ENCODE results near the gene ABCA1.
A peak's percentile ranks its signal among the peaks of the same experiment; 100 is the strongest.

Gene ABCA1

DNA sequence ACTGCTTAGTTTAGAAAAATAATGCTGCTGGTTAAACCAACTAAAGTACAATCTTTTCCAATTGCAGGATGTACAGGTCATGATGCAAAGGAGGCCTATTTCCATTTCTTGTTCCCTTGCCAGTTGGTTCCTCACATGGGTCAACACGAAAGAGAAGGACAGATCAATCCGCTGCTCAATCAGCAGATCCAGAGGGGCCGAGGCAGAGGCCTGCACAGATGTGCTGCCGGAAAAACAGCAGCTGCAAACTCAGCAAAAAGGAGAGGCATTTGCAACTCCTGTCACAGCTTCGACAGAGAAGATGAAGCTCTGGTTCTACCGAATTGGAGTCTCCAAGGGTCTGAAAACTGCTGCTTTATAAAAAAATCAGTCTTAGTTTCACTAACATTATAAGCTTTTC, 94.3 kb downstream of the ABCA1 start:
- no peak for DNase-seq

DNA sequence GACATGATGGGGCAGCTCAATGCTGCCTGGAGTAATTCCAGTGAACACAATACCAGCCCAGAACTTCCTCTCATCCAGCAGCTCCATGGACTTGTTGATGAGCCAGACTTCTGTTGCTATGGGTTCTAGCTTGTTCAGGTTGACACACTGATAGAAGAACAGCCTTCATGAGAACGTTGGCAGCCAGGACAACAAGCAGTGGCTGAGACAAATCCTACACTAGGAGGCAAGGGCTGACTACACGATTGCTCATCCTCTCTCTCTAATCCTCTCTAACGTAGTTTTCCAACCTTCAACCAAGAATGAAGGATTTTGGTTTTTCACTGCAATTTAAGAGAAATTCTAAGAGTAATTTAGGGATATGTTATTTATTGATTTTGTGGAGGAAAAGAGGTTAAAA, 96.3 kb downstream of the ABCA1 start:
- peak; percentile 33 for DNase-seq

DNA sequence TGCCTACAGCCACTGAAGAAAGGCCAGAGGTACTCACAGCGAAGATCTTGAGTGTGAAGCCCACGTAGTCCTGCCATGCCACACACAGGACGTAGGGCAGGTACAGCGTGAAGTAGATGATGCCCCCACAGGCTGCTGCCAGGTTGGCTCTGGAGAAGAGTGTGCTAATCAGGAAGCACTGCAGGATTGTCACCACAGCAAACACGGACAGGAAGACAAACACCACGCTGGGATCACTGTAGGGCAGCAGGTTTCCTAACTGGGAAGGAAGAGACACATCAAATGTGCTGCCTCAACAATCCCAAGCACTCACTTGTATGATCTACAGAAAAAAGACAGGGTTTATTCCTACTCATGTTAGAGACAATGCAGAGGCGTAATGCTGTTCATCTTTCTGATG, 101.0 kb downstream of the ABCA1 start:
- DNase-seq, result no peak

DNA sequence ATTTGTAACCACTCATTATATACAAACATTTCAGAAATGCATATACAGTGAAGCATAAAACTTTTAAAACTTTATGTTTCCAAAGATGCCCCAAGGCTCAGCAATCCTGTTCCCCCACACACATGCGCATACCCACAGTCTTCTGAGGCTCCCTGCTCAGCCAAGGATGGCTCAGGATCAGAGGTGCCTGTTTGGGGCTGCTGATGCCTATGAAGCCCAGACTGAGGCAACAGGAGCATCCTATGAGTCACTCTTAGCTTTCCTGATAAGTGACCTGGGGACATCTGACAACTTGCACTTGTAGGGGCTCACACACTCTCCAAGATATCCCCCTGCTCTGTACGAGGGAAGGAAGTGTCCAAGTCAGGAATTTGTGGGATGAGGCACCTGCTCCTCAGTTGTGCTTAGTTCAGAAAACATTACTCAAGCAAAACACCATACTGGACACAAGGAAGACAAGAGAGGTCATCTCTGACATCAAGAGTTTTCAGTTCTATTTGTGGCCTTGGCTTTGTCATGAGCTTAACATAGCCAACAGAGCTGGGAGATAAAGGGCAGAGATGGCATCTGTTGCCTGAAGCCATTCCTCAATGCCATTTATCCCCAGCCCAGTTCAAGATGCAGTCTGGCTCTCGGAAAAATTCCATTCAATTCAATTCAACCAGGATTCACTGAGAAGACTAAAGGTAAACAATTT, 101.7 kb downstream of the ABCA1 start:
- DNase-seq, result no peak

DNA sequence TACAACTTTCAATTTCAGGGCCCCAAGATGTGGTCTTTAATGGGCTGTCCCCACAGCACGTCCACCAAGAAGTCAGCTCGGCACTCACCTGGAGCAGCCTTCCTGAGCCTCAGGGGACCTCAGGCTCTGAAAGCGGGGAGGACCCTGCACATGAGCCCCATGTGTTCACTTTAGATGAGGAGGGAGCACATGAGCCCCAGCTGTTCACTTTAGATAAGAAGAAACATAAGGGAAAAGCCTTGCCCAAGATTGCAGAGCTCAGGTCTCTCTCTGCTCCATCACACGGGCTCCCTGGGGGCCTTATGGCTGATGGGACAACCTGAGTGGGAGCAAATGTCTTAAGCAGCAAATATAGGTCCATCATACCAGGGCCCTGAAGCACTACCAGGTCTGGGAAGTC, 107.6 kb downstream of the ABCA1 start:
- no peak for DNase-seq

DNA sequence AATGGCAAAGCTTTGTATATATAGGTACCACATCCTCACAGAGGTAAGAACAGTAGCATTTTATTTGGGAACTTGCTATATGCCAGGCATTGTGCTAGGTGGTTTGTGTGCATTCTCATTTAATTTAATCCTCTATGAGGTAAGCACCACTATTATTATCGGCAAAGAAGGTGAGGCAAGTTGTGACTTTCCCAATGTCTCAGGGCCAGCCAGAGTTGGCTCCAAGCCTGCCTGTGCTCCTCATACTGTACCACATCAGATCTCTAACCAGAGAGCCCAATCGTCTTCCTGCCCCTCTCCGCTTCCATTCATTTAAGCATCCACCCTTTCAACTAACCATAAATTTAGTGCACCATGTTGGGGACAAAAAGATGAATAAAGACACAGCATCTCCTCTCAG, 108.9 kb downstream of the ABCA1 start:
- no peak for DNase-seq

DNA sequence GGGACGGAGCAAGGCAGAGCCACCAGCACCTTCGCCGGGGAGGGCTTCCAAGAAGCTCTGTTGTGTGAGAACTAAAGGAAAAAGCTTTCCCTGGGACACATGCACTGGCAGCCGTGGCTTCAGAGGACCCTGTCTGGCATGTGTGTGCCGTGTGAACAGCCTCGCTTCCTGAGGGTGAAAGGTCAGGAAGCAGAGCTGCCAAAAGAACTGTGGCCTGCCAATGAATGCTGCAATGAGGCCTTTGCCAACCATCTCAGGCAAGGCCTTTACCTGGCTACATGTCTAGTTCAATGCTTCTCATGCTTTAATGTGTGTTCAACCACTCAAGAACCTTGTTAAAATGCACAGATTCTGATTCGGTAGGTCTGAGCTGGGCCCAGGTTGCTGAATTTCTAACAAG, 110.5 kb downstream of the ABCA1 start:
- no peak for DNase-seq

DNA sequence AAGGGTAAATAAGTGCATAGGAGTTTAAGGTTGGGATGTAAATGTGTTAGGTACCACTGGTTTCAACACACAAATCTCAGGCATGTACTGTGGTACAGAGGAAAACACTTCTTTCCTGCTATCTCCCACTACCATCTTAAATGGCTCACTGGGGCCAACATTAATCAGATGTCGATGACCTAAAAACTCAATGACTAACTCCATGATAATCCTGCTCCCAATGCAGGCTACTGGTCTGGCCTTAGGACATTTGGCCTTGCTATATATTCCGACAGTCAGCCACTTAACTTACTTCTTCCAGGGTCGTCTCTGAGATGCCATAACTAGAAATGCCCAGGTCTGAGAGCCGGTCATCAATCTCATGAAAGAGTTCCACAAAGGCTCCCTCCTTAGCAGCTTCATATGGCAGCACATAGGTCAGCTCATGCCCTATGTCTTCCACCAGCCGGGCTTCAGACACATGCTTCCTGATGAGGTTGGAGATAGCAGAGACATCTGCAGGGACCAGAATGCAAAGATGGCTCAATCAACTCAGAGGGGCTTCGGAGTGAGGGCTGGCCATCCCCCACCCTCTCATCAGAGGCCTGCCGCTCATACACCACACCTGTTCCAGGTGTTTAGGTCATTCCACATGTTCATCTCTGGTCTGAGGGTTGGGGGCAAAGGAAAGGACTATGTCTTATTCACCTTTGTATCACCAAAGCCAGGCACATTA, 111.9 kb downstream of the ABCA1 start:
- DNase-seq, result no peak

DNA sequence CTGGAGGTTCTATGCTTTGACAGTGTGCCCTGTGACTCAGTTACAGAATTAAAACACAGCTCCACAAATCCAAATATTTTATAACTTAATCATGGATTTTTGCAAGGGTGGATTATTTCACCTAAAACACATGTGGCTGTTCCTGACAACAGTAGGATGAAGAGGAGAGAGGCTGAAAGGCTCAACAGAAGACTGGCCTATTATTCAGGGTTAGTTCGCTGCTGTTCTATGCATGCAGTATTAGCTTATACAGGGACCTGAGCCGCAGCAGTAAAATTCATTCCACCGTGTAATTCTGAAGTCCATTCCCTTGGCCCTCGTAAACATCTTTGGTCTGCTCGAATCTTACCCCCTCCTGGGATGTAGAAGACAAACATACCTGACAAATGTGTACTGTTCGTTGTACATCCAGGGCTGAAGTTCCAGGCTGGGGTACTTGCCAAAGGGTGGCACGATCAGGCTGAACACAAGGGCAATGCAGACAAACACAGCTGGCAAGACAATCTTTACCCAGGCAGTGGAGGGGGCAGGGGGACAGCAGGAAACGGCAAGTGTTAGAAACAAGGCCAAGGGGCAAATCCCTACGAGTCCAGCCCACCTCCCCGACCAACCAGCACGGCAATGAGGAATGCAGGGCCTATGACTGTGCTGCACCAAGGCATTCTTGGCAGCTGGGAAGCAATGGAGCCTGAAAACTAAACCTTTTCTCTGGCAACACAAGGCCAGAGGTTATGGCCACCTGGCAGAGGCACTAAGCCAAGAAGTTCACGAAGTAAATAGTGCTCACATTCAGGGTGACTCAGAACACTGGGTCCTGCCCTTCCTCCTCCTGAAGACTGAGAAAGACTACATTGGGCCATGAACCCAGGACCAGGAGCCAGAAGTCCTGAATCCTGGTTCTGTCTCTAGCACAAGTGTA, 117.3 kb downstream of the ABCA1 start:
- no peak for DNase-seq

DNA sequence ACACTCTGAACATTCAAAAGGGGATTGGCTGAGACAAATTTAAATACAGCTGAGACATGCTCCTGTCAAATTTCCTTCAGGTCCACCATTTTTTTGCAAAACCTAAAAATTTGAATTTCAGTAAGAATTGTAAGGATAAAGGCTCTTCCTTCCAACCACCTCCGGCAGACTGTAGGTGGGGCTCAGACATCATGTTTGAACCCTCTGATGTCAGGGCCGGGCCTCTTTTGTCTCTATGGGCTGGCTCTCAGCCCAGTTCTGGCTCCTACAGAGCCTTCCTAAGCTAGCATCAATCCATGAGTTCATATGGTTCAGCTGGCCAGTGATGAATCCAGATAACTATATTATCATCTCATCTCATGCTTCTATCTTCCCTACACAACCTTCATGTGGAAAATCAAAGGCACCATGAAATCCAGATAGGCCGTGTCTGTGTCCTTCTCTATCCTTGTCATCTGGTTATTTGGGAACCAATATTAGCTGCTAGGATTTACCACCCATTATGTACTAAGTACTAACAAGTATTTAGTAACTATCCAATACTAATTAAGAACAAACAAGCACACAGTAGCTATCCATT, 119.8 kb downstream of the ABCA1 start:
- DNase-seq, result no peak

DNA sequence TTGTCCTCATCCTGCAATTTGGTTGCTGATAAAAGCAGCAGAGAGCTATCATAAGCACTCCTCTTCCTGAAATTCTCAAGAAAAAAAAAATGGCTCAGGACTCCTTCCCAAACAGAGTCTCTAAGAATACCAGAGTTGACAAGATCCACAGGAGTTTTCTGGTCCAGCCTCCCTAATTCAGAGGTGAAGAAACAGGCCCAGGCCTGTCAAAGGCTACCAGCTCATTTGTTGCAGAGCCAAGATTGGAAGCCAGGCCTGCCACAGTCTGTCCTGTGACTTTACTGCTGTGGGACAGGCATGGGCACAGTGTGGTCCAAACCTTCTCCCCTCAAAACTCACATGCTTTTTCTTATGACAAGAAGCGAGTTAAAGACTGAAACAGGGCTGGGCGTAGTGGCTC, 122.5 kb downstream of the ABCA1 start:
- DNase-seq, result no peak

DNA sequence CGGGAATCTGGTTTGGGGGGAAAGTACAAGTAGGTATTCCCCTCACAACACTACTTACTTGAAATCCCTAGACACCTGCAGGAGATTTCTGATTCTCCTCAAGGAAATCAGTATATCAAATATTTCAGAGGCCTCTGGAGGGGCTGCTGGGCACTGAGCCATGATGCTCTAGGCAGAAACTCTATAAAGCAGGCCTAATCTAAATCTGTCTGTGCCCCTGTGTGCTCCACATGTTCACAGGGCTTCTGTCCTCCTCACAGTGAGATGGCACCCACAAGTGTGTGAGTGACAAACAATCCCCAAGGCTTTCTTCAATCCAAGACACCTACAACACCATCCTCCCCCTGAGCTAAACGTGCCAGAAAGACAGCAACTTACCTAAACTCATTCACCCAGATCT, 125.0 kb downstream of the ABCA1 start:
- no peak for DNase-seq

DNA sequence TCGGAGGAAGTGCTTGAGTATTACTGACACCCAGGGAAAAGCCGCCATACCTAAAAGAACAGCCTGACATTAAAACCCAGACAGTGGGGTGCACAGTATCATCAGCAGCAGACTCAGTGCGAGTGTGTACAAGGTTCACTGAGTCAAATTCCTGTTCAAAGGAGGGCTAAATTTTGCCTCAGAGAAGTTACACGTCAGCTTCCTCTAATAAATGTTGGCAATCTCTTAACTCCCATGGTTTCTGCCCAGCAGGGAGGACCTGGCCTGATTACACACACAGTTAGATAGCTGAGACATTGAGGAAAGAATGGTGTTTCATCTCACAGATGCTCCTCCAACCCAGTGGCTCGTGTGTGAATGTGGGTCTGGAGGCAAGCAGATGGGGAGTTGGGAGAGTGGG, 125.8 kb downstream of the ABCA1 start:
- DNase-seq, result no peak

DNA sequence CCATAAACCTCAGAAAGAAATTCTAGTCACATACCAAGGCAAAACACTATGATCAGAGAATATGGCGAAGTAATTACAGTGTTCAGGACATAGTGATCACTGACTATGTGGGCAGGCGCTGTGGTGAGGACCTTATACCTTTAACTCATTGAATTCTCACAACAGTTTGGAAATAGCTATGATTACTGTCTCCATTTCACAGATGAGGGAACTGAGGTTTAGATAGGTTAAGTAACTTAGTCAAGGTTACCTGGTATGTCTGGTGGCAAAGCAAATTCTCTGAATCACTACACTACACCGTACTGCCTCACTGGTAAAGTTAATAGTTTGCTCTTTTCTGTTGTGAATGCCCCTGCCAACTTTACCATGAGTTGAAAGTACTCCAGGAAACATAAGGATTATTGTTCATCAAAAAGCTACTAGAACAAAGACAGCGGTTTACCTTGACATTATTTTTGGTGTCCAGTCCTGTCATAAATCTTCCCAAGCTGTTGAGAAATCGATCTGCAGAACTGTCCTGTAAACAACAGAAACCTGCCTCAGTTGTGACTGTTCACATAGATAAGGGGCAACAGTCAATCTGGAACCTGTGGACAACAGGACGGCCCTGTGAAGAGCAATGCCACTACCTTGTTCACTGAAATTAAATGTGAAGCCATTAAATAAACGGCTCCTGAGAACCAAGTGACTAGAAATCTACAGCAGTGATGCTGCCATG, 127.7 kb downstream of the ABCA1 start:
- no peak for DNase-seq

DNA sequence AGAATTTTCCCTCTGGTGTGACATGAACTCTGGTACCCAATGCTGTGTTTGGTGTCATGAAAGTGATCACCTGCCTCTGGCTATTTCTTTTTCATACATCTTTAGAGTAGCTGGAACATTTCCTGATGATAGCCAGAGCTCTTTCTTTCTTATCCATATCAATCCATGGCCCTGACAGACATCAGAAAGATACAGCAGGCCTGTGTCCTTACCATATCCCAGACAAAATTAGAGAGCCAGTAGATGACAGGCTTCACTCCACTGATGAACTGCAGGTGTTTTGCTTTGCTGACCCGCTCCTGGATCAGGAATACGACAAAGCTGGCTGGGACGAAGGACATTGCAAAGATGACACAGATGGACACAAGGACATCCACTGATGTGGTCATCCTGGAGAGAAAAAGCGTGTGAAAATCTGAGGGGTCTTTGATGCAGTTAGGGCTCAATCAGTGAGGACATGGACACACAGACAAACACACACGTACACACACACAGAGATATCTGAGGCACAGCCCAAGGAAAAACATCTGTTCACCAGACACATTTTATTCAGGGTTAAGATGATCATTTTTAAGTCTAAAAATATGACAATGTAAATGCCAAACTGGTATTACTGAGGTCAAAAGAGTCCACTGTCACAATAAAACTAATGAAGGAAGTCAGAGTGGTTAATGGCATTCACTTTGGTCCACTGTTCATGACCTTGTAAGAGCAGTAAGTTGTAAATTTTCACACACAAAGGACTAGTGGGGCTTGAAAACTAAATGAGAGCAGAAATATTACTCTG, 129.6 kb downstream of the ABCA1 start:
- DNase-seq, result no peak

DNA sequence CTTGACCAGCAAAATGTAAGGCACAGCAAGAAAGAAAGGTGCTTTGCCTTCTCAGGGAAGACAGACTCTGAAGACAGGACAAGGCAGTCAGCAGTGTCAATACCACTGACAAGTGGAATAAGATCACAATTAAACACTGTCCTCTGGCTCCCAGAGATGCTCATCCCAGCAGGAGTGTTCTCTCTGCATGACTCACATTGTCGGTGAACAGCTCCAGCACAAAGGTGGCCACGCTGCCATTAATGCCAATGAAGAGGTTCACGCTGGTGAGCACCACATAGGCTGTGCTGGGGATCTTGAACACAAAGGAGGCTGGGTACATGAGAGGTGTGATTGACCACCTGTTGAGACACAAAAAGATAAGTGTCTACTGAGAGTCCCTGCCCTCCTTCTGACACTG, 132.1 kb downstream of the ABCA1 start:
- no peak for DNase-seq

DNA sequence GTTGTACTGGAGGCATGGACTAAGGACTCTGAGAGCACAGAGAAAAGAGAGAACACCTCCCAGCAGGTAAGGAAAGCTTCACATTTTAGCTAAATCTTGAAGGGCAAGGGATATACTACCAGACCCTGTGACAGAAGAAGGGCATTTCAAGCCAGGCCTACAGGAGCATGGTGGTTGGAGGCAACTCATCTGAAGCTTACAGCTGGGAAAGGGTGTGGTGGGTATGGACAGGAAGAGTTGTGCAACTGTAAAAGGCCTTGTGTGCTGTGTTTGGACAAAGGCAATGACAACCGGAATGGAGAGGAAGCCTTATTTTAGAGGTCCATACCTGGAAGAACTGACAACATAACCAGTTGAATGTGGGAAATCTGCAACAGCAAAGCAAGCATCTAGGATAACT, 132.9 kb downstream of the ABCA1 start:
- no peak for DNase-seq

DNA sequence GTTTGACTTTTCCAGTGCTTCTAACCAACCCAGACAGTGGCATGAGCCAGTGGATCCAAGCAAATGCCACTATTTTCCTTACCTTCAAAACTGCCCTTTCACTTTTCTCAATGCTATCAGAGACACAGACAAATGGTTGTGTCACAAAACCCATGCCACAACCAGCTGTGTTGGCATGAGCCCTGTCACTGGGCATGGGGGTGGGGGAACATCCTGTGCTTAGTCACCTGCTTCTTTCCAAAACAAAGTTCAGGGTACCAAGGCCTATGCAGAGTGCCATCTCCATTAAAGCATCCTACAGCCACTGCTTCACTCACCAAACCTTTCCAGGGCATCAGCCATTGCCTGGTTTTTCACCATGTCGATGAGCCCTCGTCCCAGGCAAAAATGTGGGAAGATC, 133.9 kb downstream of the ABCA1 start:
- DNase-seq, result no peak

DNA sequence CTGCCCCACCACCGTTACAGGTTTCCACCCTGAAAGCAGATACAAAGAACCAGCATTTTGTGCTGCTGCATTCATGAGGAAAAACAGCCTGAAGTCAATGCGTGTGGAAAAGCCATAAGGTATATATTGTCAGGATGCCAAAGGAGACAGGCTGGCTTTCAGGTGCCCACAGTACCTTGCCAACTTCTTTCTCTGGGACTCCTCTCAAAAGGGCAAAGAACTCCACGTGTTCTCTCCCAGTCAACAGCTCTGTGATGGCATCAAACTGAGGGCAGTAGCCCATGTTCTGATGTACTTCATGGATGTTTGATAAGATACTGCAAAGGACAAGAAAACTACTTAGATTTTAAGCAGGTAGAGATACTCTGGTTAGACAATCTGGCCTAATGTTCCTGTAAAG, 139.7 kb downstream of the ABCA1 start:
- DNase-seq, result no peak

DNA sequence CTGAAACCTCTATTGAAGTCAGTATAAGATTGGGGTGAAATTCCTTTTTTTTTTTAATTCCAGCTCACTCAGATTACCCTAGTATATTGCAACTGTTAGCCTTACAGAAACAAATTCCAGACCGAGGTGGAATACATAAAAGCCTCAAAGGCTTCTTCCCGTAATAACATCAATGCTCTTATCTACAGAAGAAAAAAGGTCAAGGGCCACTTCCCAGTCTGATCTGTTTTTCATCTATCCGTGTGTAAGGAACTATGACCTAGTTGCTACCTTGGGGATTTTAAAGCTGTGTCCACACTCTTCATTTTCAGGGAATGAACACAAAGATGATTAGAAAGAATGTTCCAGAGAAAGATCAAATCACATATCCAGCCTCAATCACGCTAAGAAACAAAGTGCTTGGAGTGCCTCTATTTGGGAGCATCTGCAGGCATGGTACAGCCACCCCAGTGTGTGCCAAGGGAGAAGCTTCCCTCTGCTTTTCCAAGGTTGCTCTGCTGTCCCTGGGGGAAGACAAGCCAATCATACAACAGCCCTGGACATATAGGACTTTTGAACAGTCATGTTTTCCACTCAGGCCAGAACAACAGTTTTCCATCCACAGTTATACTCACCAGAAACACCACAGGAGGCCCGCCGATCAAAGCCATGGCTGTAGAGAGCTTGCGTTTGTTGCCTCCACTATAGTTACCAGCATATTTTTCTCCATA, 140.5 kb downstream of the ABCA1 start:
- no peak for DNase-seq

DNA sequence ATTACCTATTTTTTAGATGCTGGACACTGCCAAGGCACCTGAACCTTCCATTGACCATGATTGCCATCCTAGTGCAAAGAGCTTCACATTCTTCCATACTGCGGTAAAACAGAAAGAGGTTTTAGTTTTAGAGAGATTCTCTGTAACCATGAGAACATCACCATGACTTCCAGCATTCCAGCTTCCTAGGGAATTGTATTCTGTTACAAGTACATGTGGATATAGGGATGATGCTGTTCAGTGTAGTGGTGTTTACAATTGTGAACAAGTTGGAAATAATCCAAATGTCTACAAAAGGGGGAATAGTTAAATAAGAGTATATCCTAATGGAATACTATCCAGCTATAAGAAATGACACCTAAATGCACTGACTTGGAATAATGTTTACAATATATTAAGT, 141.7 kb downstream of the ABCA1 start:
- no peak for DNase-seq
